PC-9 (cell line): Measurements from ENCODE around the gene PDGFD. TPM values are rescaled to one million over a fixed set of nuclear protein-coding genes. Genes with fewer than 3 reads are reported as not detected.

Experiments
- BruUV-seq: library from RNA; stranded (reverse); fragments of 400-500 nt; replicated peaks from 2 replicates; lab custom pipeline; 2021; lab: Mats Ljungman, UMichigan
- CTCF ChIA-PET: fragments of 300-600 bp; sonication (Branson Sonifier 250); formaldehyde crosslinking; loops from one replicate; lab custom pipeline; 2022; ENCODE audit warnings: antibody characterized with exemption; lab: Charles Lee
- POLR2A ChIA-PET: fragments of 300-600 bp; sonication (Branson Sonifier 250); formaldehyde crosslinking; loops from one replicate; lab custom pipeline; 2022; ENCODE audit warnings: antibody characterized with exemption; ENCODE audit not compliant: unreplicated experiment; lab: Charles Lee
- DNase-seq, 2 experiments: peaks; one replicate each; pipeline versions ENCODE4 v3.0.0 to v3.0.0-alpha.2; 2015 to 2022; ENCODE audit warnings: mixed read lengths in 1 of 2
- H2AFZ ChIP-seq: fragments of 200-600 bp; sonication (generic); 2 replicates; pipeline ENCODE4 v1.8.1; 2017; ENCODE audit warnings: antibody characterized with exemption
- H3F3A ChIP-seq: fragments of 200-600 bp; sonication (generic); 2 replicates; pipeline ENCODE4 v1.8.1; 2017; ENCODE audit warnings: antibody characterized with exemption, mild to moderate bottlenecking, low read depth; ENCODE audit not compliant: insufficient read depth
- H3K27ac ChIP-seq: fragments of 200-600 bp; sonication (generic); 2 replicates; pipeline ENCODE4 v1.6.1; 2016; ENCODE audit warnings: mixed run types
- H3K27me3 ChIP-seq: fragments of 200-600 bp; sonication (generic); 2 replicates; pipeline ENCODE4 v1.6.1; 2016; ENCODE audit warnings: low read depth, mixed run types; ENCODE audit not compliant: insufficient read depth
- H3K36me3 ChIP-seq: fragments of 200-600 bp; sonication (generic); 2 replicates; pipeline ENCODE4 v1.6.1; 2016; ENCODE audit warnings: low read depth, mixed run types
- H3K4me1 ChIP-seq: fragments of 200-600 bp; sonication (generic); replicated peaks from 2 replicates; pipeline ENCODE4 v1.6.1; 2016; ENCODE audit warnings: mixed run types; ENCODE audit not compliant: insufficient read depth
- H3K4me2 ChIP-seq: fragments of 200-600 bp; sonication (generic); 2 replicates; pipeline ENCODE4 v1.6.1; 2017; ENCODE audit warnings: mixed run types
- H3K4me3 ChIP-seq: fragments of 200-600 bp; sonication (generic); 2 replicates; pipeline ENCODE4 v1.6.1; 2016; ENCODE audit warnings: mixed run types
- H3K79me2 ChIP-seq: fragments of 200-600 bp; sonication (generic); 2 replicates; pipeline ENCODE4 v1.6.1; 2017; ENCODE audit warnings: low read depth, mixed run types
- H3K9me2 ChIP-seq: fragments of 200-600 bp; sonication (generic); 2 replicates; pipeline ENCODE4 v1.8.1; 2017; ENCODE audit warnings: mild to moderate bottlenecking; ENCODE audit not compliant: insufficient read depth
- H3K9me3 ChIP-seq: fragments of 200-600 bp; sonication (generic); 2 replicates; pipeline ENCODE4 v1.8.1; 2016; ENCODE audit warnings: low read depth; ENCODE audit not compliant: insufficient read depth
- H4K20me1 ChIP-seq: fragments of 200-600 bp; sonication (generic); 2 replicates; pipeline ENCODE4 v1.8.1; 2017; ENCODE audit not compliant: insufficient read depth
- EZH2 ChIP-seq: fragments of 200-600 bp; sonication (generic); IDR thresholded peaks from 2 replicates; pipeline ENCODE4 v1.8.0; 2017; ENCODE audit warnings: antibody characterized with exemption, low read depth
- intact Hi-C: fragments of 100-400 bp; cut with micrococcal nuclease; formaldehyde crosslinking; loops from one replicate; pipeline ENCODE4 v1.10.0; 2022; ENCODE audit not compliant: unreplicated experiment
- total RNA-seq: library from RNA; stranded (reverse); gene quantifications from 2 replicates; pipeline ENCODE4 v1.2.3, GENCODE V29; 2021
- TF ChIP-seq, protein P1 (sequence below): fragments of 200-600 bp; sonication (generic); conservative IDR thresholded peaks from 2 replicates; pipeline ENCODE4 v1.6.1; 2017; ENCODE audit warnings: mixed run types, antibody characterized with exemption, mild to moderate bottlenecking, moderate library complexity

PDGFD gene
- total RNA-seq, 1 experiment from 2014 or later: 6.1 TPM

DNA sequence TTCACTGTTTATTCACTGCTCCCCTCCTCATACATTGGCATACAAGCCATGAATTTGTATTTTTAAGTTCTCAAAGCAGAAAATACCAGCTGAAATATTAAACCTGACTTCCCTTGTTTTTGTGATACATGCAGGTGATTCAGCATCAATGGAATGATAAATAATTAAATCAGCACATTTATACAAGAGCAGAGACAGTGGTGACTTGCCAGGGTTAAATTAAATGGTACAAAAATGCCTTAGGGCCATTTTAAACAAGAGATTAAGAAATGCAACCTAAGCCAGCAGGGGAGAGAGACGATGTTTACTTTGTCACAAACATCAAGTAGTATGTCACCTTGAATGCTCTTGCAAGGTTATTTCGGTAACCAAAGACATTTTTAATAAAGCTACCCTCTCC, 223.4 kb downstream of the PDGFD start:
- H3K4me1 ChIP-seq: peaks cover 23% of the 10 kb centered on the region
- H3K79me2 ChIP-seq: no peaks in the 10 kb centered on the region
- ChIA-PET POLR2A (no interaction called here), CTCF (interaction anchor here (0.6 kb wide), 1 partner anchor 41 kb away, joined by 3 read pairs; no protein-coding TSS in a partner anchor)
- no peak overlapping the region for H3K4me3 ChIP-seq
- peaks cover 5% of the 10 kb centered on the region; the same call in 1 of the 2 replicates for H3K9me2 ChIP-seq
- peak overlapping the region; percentile 20 for H3K27ac ChIP-seq
- no peaks in the 10 kb centered on the region for H3K36me3 ChIP-seq
- peak in 1 of 2 experiments; percentile 86 for DNase-seq
- H4K20me1 ChIP-seq: no peaks in the 10 kb centered on the region
- peak overlapping the region; percentile 30 for H3K4me2 ChIP-seq
- H3K9me3 ChIP-seq: peaks cover 7% of the 10 kb centered on the region; the same call in 1 of the 2 replicates
- intact Hi-C loops: no loop called here
- H3F3A ChIP-seq: peaks cover 12% of the 10 kb centered on the region
- BruUV-seq: no TSS peak
- H2AFZ ChIP-seq: no peak overlapping the region
- H3K27me3 ChIP-seq: no peaks in the 10 kb centered on the region
- TF ChIP-seq EZH2: no peak
- TF ChIP-seq, protein P1, sequence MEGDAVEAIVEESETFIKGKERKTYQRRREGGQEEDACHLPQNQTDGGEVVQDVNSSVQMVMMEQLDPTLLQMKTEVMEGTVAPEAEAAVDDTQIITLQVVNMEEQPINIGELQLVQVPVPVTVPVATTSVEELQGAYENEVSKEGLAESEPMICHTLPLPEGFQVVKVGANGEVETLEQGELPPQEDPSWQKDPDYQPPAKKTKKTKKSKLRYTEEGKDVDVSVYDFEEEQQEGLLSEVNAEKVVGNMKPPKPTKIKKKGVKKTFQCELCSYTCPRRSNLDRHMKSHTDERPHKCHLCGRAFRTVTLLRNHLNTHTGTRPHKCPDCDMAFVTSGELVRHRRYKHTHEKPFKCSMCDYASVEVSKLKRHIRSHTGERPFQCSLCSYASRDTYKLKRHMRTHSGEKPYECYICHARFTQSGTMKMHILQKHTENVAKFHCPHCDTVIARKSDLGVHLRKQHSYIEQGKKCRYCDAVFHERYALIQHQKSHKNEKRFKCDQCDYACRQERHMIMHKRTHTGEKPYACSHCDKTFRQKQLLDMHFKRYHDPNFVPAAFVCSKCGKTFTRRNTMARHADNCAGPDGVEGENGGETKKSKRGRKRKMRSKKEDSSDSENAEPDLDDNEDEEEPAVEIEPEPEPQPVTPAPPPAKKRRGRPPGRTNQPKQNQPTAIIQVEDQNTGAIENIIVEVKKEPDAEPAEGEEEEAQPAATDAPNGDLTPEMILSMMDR: no peak

DNA sequence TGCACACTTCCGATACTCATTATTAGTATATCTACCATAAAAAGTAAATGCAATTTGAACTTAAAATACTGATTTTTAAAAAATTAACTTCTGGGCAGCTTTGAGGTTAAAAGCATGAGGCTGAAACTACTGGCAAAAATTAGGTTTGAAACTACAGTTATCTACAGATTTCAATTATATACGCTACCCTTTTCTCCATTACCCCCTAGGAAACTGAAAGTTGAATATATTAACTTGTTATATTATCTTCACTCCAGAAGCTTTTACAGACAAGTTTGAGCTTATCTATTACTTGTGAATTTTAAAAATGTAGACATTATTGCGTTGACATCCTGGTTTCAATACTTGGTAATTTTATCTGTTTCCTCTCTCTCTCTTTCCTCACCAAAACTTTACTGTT, 224.3 kb downstream of the PDGFD start:
- Histone ChIP-seq H3F3A (peaks cover 12% of the 10 kb centered on the region), H3K36me3 (no peaks in the 10 kb centered on the region), H3K4me1 (peaks cover 23% of the 10 kb centered on the region), H2AFZ (no peak overlapping the region), H3K27me3 (no peaks in the 10 kb centered on the region), H3K4me2 (no peak overlapping the region; the same call in 1 of the 2 replicates), H3K9me3 (peaks cover 7% of the 10 kb centered on the region; the same call in 1 of the 2 replicates), H3K27ac (no peak overlapping the region), H4K20me1 (no peaks in the 10 kb centered on the region), H3K9me2 (peaks cover 5% of the 10 kb centered on the region; the same call in 1 of the 2 replicates), H3K4me3 (no peak overlapping the region), H3K79me2 (no peaks in the 10 kb centered on the region)
- ChIA-PET CTCF (no interaction called here), POLR2A (interaction anchor here (0.5 kb wide), 1 partner anchor 40 kb away, joined by 16 read pairs; no protein-coding TSS in a partner anchor)
- peak in 1 of 2 experiments; percentile 19 for DNase-seq
- TF ChIP-seq, protein P1: no peak
- no peak for TF ChIP-seq EZH2
- BruUV-seq: no TSS peak
- intact Hi-C loops: no loop called here

DNA sequence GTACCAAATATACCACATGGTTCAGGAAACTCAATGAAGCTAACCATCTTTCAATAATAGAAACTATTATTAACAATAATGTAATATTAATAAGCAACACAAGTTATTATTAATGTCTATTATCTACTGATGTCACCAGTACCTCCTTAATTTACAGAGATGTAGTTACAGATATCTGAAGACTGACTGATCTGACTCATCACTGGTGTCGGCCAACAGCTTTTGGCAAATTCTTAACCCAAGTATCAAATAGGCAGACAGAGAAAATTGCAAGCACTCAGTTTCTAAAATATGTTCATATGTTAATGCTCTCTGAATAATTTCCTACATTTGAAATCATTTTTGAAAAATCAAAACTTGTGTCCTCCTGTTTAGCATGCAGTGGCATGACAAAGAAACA, 227.9 kb downstream of the PDGFD start:
- no peaks in the 10 kb centered on the region for H3K27me3 ChIP-seq
- H3K36me3 ChIP-seq: no peaks in the 10 kb centered on the region
- H2AFZ ChIP-seq: no peak overlapping the region
- peaks cover 12% of the 10 kb centered on the region for H3F3A ChIP-seq
- H3K9me3 ChIP-seq: no peaks in the 10 kb centered on the region; the same call in 1 of the 2 replicates
- no peak overlapping the region for H3K27ac ChIP-seq
- ChIA-PET CTCF (no interaction called here), POLR2A (no interaction called here)
- no peaks in the 10 kb centered on the region for H3K79me2 ChIP-seq
- TF ChIP-seq, protein P1: no peak
- TF ChIP-seq EZH2: no peak
- peaks cover 17% of the 10 kb centered on the region for H3K4me1 ChIP-seq
- intact Hi-C loops: no loop called here
- DNase-seq: no peak
- no TSS peak for BruUV-seq
- 0 out of 2 replicates have a peak, but pooled peaks cover 5% of the 10 kb centered on the region for H3K9me2 ChIP-seq
- H4K20me1 ChIP-seq: no peaks in the 10 kb centered on the region
- H3K4me2 ChIP-seq: no peak overlapping the region
- no peak overlapping the region for H3K4me3 ChIP-seq
